ENCODE data around the gene DLG4. TPM values are rescaled to one million over a fixed set of nuclear protein-coding genes. Genes with fewer than 3 reads are reported as not detected.

Gene DLG4
- polyA plus RNA-seq, 1 donor from 2014 or later: 0.38 TPM

DNA sequence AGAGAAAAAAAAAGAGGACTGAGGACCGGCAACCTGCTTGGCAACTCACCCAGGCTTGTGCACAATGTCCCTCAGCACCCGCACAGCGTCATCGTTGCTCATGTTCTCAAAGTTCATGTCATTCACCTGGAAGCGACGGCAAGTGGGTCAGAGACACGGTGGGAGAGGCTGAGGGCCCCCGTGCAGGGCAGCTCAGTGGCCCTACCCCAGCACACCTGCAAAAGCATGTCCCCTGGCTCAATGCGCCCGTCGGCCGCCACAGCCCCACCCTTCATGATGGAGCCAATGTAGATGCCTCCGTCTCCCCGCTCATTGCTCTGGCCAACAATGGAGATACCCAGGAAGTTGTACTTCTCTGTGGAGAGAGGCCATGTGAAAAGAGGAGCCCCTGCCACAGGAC, 9.3 kb upstream of the DLG4 start:
- Mint-ChIP-seq H3K9me3 (no peaks in the 10 kb centered on the region), H3K36me3 (peaks cover 4% of the 10 kb centered on the region), H3K4me1 (peaks cover 14 to 15% (median 15%) of the 10 kb centered on the region in 3 donors), H3K4me3 (no peak overlapping the region), H3K27ac (no peak overlapping the region), H3K27me3 (no peaks in the 10 kb centered on the region)

DNA sequence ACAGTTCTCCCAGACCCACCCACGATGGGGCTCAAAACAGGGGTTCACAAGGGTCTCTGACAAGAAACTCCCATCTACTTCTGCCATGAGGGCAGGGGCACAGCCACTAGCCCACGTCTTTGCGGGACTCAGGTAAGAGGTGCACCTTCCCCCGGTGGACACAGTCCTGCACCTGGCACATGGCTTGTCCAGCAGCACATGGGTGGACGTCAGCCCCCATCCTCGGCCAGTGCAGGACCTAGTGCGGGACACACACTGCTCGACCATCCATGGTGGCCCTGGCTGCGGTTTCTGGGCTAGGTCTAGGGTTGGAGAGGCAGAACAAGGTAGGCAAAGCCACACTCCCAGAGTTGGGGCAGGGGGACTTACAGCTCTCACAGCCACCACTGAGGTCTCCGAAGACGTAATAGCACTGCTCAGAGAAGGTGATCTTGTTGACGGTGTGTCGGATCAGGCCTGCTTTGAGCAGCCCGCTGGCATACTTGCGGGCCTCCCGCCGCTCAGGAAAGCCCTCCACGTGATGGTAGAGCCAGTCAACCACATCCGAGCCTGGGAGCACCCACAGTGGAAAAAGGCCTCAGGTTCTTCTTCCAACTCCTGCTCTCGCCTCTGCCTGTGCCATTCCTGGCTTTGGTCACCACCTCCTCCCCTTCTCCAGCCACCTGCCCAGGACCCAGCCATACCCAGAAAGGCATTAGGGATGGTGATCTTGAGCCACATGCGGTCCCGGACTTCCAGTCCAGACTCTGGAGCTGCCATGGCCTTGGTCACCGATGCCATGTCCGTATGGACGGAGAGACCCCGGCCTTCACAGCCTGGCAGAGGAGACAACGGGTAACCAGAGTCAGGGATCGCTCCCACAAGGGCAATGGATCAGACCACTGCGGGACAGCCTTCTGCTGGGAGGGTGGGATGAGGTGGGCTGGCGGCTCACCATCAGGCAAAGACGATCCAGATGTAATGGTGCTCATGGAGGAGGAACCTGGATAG, 7.4 kb upstream of the DLG4 start:
- H3K4me1 Mint-ChIP-seq: peaks cover 1 to 4% (median 2%) of the 10 kb centered on the region in 3 donors
- no peaks in the 10 kb centered on the region for H3K27me3 Mint-ChIP-seq
- no peak overlapping the region for H3K4me3 Mint-ChIP-seq
- H3K27ac Mint-ChIP-seq: peak overlapping the region in 1 of 3 donors; percentile 51
- H3K9me3 Mint-ChIP-seq: no peaks in the 10 kb centered on the region
- H3K36me3 Mint-ChIP-seq: peaks cover 4% of the 10 kb centered on the region

DNA sequence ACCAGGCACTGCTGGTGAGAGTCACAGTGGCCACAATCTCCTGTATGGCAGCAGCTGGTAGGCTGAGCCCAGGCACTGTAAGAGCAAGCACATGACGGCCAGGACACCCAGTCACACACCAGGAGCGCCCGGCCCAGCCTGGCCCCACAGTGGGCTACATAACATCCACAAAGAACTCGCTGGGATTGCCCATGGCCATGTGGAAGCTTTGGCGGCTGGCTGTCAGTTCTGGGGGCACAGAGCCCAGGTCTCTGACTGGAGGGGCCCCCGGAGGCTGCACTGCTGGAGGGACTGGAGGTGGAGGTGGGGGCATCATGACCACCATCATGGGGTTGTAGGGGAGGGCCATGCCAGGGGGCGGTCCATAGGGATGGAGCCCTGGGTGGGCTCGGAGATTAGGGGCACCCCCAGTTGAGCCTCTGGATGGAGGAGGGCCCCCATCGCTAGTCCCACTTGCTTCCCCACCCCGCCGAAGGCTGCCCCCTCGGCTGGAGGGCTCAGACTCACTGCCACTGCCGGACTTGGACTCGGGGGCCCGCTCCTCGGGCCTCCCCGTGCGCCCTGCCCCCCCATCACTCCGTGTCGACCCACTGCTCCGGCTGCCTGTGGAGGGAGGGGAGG, 6.2 kb upstream of the DLG4 start:
- H3K36me3 Mint-ChIP-seq: peaks cover 4% of the 10 kb centered on the region
- H3K4me3 Mint-ChIP-seq: peak overlapping the region in 1 of 4 donors; percentile 29
- no peaks in the 10 kb centered on the region for H3K9me3 Mint-ChIP-seq
- H3K4me1 Mint-ChIP-seq: peaks cover 1 to 12% (median 3%) of the 10 kb centered on the region in 3 donors
- H3K27me3 Mint-ChIP-seq: no peaks in the 10 kb centered on the region
- no peak overlapping the region for H3K27ac Mint-ChIP-seq

DNA sequence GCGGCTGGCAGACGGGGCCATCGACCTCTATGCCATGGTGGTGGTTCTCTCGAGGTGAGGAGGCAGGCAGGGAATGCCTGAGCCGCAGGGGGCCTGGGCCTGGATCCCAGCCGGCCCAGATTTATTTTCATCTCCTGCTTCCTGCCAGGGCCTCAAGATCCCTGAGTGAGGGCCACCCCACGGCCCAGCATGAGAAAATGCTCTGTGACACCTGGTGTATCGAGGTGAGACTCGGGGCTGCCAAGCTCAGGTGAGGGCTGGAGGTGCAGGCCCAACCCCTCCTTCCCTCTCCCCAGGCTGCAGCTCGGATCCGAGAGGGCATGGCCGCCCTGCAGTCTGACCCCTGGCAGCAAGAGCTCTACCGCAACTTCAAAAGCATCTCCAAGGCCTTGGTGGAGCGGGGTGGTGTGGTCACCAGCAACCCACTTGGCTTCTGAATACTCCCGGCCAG, 5.0 kb upstream of the DLG4 start:
- H3K36me3 Mint-ChIP-seq: peaks cover 4% of the 10 kb centered on the region
- H3K27me3 Mint-ChIP-seq: no peaks in the 10 kb centered on the region
- no peaks in the 10 kb centered on the region for H3K9me3 Mint-ChIP-seq
- peaks cover 4 to 19% (median 7%) of the 10 kb centered on the region in 3 donors for H3K4me1 Mint-ChIP-seq
- peak overlapping the region in 2 of 4 donors; percentile 29 to 63 for H3K4me3 Mint-ChIP-seq
- no peak overlapping the region for H3K27ac Mint-ChIP-seq

DNA sequence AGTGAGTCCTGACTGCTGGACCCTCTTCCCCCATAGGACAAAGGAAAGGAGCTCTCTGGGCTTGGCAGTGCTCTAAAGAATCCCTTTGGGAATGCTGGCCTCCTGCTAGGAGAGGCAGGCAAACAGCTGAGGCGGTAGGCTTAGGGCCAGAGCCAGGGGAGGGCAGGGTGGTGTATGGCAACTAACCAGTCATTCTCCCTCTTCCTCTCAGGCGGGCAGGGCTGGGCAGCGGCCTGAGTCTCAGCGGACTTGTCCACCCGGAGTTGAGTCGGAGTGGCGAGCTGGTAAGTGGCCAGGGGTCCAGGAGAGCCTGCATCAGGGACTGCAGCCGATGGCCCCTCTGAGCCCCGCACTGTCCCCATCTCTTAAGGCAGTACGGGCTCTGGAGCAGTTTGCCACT, 4.5 kb upstream of the DLG4 start:
- Mint-ChIP-seq H3K27me3 (peaks cover 2% of the 10 kb centered on the region), H3K36me3 (peaks cover 1% of the 10 kb centered on the region), H3K4me3 (no peak overlapping the region)

DNA sequence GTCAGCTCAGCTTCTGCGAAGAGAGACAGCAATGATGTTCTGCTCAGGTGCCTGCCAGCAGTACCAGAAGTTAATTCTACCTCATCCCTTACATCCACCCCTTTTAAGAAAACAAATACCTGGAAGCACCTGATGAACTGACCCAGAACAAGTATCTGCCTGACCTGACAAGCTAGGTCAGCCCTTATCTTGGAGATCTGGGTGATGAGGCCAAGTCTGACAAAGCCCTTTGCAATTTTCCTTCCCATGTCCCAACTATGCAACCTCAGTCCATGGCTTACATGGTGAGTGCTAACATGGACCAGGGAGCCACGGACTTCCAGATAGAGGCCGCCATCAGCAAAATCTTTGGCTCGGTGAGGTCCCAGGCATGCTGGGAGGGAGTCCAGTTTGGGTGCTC, 3.7 kb upstream of the DLG4 start:
- peaks cover 2% of the 10 kb centered on the region for H3K27me3 Mint-ChIP-seq
- H3K36me3 Mint-ChIP-seq: no peaks in the 10 kb centered on the region
- H3K27ac Mint-ChIP-seq: peak overlapping the region in 2 of 3 donors; percentile 30 to 72
- H3K9me3 Mint-ChIP-seq: no peaks in the 10 kb centered on the region
- H3K4me1 Mint-ChIP-seq: peaks cover 10 to 23% (median 15%) of the 10 kb centered on the region in 3 donors
- H3K4me3 Mint-ChIP-seq: peak overlapping the region in 1 of 4 donors; percentile 25

More for the DNA sequence above, 4.5 kb upstream of the DLG4 start:
- Mint-ChIP-seq H3K9me3 (no peaks in the 10 kb centered on the region), H3K4me1 (peaks cover 10 to 23% (median 12%) of the 10 kb centered on the region in 3 donors), H3K27ac (peak overlapping the region in 1 of 3 donors; percentile 72)

DNA sequence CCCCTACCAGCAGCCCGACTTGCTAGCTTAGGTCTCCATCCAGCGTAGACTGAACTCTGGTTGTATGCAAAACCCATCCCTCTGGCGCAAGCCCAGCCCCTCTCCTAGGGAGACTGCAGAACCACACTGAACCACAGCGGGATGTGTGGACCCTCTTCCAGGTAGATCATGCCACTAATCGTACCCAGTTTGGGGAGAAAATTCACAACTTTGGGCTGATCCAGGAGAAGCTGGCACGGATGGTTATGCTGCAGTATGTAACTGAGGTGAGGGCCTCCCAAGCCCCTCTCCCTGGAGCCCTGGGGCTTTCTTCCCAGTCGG, 3.3 kb upstream of the DLG4 start:
- Mint-ChIP-seq H3K27me3 (peaks cover 2% of the 10 kb centered on the region), H3K9me3 (no peaks in the 10 kb centered on the region), H3K36me3 (no peaks in the 10 kb centered on the region), H3K4me3 (peak overlapping the region in 1 of 4 donors; percentile 93), H3K4me1 (peaks cover 14 to 19% (median 15%) of the 10 kb centered on the region in 3 donors), H3K27ac (no peak overlapping the region)

DNA sequence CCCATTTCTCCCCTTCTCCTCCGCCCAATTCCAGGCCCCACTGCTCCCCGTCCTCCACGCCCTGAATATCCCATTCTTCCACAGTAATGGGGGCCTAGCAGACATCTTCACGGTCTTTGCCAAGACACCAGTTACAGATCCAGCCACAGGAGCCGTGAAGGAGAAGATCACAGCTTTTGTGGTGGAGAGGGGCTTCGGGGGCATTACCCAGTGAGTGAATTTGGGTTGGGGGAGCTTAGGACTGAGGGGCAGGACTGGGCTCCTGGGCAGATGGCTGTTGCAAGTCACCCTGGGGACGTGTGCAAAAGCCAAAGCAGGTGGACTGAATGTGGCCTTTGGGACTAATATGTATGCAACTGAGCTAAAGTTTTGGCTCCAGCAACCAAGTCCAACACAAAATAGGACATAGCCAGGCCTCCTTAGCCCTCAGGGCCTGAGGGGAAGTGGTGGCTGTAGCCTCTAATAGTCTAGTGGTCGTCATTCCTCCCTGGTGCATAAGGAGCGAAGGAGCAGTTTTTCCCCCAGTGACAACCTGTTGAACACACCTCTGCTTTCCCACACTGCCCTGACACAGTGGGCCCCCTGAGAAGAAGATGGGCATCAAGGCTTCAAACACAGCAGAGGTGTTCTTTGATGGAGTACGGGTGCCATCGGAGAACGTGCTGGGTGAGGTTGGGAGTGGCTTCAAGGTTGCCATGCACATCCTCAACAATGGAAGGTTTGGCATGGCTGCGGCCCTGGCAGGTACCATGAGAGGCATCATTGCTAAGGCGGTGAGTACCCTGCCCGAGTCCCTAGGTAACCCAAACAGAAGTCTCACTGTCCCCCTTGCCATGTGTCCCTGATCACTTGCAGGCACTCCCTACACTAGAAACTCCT, 2.7 kb upstream of the DLG4 start:
- Mint-ChIP-seq H3K27me3 (peaks cover 2% of the 10 kb centered on the region), H3K36me3 (no peaks in the 10 kb centered on the region), H3K4me3 (peak overlapping the region in 2 of 4 donors; percentile 12 to 93), H3K9me3 (no peaks in the 10 kb centered on the region), H3K27ac (peak overlapping the region in 1 of 3 donors; percentile 18), H3K4me1 (peaks cover 18 to 19% (median 19%) of the 10 kb centered on the region in 3 donors)

DNA sequence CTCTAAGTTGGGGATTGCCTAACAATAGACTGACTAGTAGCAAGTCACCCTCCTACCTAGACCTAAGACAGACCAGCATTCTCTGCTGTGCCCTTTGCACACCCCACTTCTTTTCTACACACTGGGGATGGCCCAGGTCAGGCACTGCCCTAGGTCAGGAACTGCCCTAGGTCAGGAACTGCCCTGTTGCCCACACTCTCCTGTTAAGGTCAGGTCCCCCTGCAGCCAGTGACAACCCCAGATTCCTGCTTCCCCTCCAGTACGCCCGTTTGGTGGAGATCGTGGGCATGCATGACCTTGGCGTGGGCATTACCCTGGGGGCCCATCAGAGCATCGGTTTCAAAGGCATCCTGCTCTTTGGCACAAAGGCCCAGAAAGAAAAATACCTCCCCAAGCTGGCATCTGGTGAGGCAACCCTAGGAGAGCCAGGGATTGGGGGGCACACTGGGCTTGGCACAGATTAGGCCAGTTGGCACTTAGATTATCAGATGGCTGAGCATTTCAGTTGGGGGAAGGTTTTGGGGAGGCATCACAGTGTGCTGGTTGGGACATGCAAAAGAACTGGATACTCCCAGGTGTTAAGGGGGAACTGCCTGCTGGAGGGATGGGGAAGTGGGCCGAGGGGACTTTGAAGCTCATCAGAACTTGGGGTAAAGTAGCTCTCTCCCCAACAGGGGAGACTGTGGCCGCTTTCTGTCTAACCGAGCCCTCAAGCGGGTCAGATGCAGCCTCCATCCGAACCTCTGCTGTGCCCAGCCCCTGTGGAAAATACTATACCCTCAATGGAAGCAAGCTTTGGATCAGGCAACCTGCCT, 1.8 kb upstream of the DLG4 start:
- Mint-ChIP-seq H3K36me3 (no peaks in the 10 kb centered on the region), H3K4me3 (peak overlapping the region; percentile 13 to 96 (median 93)), H3K9me3 (no peaks in the 10 kb centered on the region), H3K27me3 (peaks cover 4% of the 10 kb centered on the region), H3K27ac (peak overlapping the region in 1 of 3 donors; percentile 90), H3K4me1 (peaks cover 18 to 19% (median 19%) of the 10 kb centered on the region in 3 donors)

DNA sequence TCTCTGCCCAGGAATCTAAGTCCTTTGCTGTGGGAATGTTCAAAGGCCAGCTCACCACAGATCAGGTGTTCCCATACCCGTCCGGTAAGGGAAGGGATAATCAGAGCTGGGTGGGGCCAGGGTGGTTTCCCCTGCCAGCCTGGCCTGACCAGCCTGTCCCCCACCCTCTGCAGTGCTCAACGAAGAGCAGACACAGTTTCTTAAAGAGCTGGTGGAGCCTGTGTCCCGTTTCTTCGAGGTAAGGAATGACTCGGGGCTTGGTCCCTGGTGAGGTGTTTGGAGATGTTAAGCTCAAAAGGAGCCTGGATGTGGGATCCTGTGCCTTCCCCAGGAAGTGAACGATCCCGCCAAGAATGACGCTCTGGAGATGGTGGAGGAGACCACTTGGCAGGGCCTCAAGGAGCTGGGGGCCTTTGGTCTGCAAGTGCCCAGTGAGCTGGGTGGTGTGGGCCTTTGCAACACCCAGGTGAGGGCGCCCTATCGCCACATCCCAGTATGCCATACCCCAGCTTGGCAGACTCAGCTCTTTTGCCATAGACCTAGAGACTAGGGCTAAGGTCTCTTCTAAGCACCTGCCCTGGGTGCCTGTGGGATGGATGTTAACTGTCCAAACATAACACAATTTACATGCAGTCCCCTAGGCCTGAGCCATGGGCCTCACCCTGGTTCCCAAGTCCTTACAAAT, 1.1 kb upstream of the DLG4 start:
- no peaks in the 10 kb centered on the region for H3K9me3 Mint-ChIP-seq
- no peaks in the 10 kb centered on the region for H3K36me3 Mint-ChIP-seq
- H3K27ac Mint-ChIP-seq: peak overlapping the region; percentile 90 to 95 (median 91)
- peaks cover 19% of the 10 kb centered on the region in 3 donors for H3K4me1 Mint-ChIP-seq
- peaks cover 4% of the 10 kb centered on the region for H3K27me3 Mint-ChIP-seq
- H3K4me3 Mint-ChIP-seq: peak overlapping the region; percentile 93 to 98 (median 94)

DNA sequence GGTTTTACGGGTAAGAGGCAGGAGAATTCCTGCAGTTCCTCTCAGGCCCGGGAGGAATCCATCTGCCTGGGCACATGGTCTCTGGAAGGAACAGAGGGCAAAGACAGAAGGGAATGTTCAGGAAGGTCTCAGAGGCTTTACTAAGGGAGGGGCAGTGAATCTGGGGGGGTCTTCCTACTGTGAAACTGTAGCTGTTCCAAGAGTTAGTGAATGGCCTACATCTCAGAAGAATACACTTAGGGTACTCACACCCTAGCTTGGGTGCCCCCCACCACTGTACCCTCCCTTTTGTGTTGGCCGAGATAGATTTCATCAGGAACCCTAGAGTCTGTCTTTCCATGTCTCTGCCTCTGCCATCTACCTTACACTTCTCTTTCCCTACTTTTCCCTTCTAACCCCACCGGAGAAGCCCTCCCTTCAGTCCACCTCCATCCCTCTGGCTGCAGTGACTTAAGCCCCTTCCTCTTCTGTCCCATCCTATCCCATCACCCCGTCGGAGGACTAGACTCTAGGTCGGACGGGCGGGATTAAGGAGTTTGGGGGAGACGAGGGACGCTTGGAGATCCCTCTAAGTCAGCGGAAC, 316 bp downstream of the DLG4 start:
- Mint-ChIP-seq H3K27ac (peak overlapping the region; percentile 90 to 96 (median 91)), H3K4me3 (peak overlapping the region; percentile 93 to 98 (median 94)), H3K9me3 (no peaks in the 10 kb centered on the region), H3K27me3 (peaks cover 4% of the 10 kb centered on the region), H3K36me3 (no peaks in the 10 kb centered on the region), H3K4me1 (peaks cover 19 to 29% (median 25%) of the 10 kb centered on the region in 3 donors)

DNA sequence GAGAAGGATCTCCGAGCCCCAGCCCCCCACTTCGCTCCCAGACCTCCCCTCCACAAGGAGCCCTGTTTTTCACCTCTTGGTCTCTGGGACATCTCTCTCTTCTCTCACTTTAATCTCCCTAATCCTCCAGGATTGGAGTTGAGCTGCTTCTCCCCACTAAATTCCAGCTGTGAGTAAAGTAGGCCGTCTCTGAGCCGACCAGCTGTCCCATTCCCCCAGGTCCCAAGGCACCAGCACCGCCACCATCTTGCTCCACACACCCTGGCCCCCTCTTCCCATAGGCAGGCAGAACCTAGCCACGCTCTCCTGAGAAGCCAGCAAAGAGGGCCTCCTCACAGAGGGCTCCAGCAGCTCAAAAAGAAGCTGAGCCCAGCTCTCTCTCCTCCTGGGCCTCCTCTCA, 878 bp downstream of the DLG4 start:
- H3K36me3 Mint-ChIP-seq: no peaks in the 10 kb centered on the region
- peaks cover 23 to 33% (median 30%) of the 10 kb centered on the region in 3 donors for H3K4me1 Mint-ChIP-seq
- H3K9me3 Mint-ChIP-seq: no peaks in the 10 kb centered on the region
- H3K27ac Mint-ChIP-seq: peak overlapping the region; percentile 86 to 91 (median 90)
- peak overlapping the region in 2 of 4 donors; percentile 93 to 96 for H3K4me3 Mint-ChIP-seq
- H3K27me3 Mint-ChIP-seq: peaks cover 7% of the 10 kb centered on the region

DNA sequence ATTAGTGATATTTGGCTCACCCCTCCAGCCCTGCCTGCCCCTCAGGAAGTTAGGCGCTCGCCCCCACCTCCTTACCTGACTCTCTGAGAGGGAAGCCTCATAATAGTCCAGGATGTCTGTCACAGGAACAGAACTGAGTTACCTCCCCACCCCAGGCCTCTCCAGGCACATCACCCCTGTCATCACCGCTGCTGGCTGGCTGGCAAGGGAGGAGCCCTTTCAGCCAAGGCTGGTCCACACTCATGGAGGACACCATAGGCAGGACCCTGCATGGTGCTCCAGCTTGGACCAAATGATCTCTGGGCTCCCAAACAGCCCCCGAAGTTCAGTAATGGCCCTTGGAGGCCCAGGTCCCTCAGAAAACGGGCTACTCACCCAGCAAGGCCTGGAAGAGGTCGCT, 1.5 kb downstream of the DLG4 start:
- Mint-ChIP-seq H3K9me3 (no peaks in the 10 kb centered on the region), H3K4me3 (peak overlapping the region in 3 of 4 donors; percentile 70 to 93 (median 71)), H3K36me3 (no peaks in the 10 kb centered on the region), H3K4me1 (peaks cover 26 to 36% (median 35%) of the 10 kb centered on the region in 3 donors), H3K27me3 (peaks cover 7% of the 10 kb centered on the region), H3K27ac (peak overlapping the region in 1 of 3 donors; percentile 57)
